ENCODE results near the gene KCNJ8.
A peak's percentile ranks its signal among the peaks of the same experiment; 100 is the strongest.
"Not testable (repeated sequence)": the region's sequence is repeated elsewhere in the genome, so short reads cannot be mapped to it uniquely, and the experiment has no call there.

The KCNJ8 gene

GRCh38 chr12:21782723-21783122, 8.2 kb upstream of the KCNJ8 start:
- DNase-seq, result not testable (repeated sequence)

GRCh38 chr12:21780786-21781185, 6.3 kb upstream of the KCNJ8 start:
- no peak for DNase-seq

- DNase-seq, result no peak
These were observed 1.7 kb upstream of the KCNJ8 start for GRCh38 chr12:21776175-21776574.

- DNase-seq, result no peak
These were observed 771 bp upstream of the KCNJ8 start for GRCh38 chr12:21775133-21775820.

- DNase-seq, result no peak
These were observed 700 bp downstream of the KCNJ8 start for GRCh38 chr12:21773806-21774205.

GRCh38 chr12:21773263-21773741, 1.2 kb downstream of the KCNJ8 start:
- no peak for DNase-seq

GRCh38 chr12:21771311-21771710, 3.2 kb downstream of the KCNJ8 start:
- no peak for DNase-seq

- DNase-seq, result no peak
These were observed 5.2 kb downstream of the KCNJ8 start for GRCh38 chr12:21769307-21769706.

GRCh38 chr12:21766403-21766802, 8.1 kb downstream of the KCNJ8 start:
- no peak for DNase-seq

- no peak for DNase-seq
These were observed 9.6 kb downstream of the KCNJ8 start for GRCh38 chr12:21764950-21765349.

GRCh38 chr12:21764065-21764464, 10.4 kb downstream of the KCNJ8 start:
- DNase-seq, result no peak

- no peak for DNase-seq
These were observed 11.0 kb downstream of the KCNJ8 start for GRCh38 chr12:21763531-21763930.

GRCh38 chr12:21759737-21760136, 14.8 kb downstream of the KCNJ8 start:
- DNase-seq, result no peak

GRCh38 chr12:21757735-21758134, 16.8 kb downstream of the KCNJ8 start:
- no peak for DNase-seq

- DNase-seq, result no peak
These were observed 17.8 kb downstream of the KCNJ8 start for GRCh38 chr12:21756699-21757098.

- DNase-seq, result peak; percentile 7
These were observed 23.0 kb downstream of the KCNJ8 start for GRCh38 chr12:21751517-21751916.

- no peak for DNase-seq
These were observed 29.2 kb downstream of the KCNJ8 start for GRCh38 chr12:21745258-21745657.

GRCh38 chr12:21731144-21731543, 43.4 kb downstream of the KCNJ8 start:
- DNase-seq, result no peak

- DNase-seq, result no peak
These were observed 48.8 kb downstream of the KCNJ8 start for GRCh38 chr12:21725731-21726130.

- DNase-seq, result no peak
These were observed 55.4 kb downstream of the KCNJ8 start for GRCh38 chr12:21718944-21719650.

- DNase-seq, result no peak
These were observed 56.1 kb downstream of the KCNJ8 start for GRCh38 chr12:21718403-21718802.

GRCh38 chr12:21717767-21718166, 56.7 kb downstream of the KCNJ8 start:
- no peak for DNase-seq

GRCh38 chr12:21715386-21715785, 59.1 kb downstream of the KCNJ8 start:
- no peak for DNase-seq

Measured in NCI-H69 (cell line).